HepG2 (cell line): ENCODE results near the gene VPS18. TPM values are rescaled to one million over a fixed set of nuclear protein-coding genes. Genes with fewer than 3 reads are reported as not detected.

Experiments used
- ELF3 ChIP-seq: IDR thresholded peaks from 2 replicates; pipeline ENCODE4 v1.6.1; 2016; ENCODE audit warnings: missing genetic modification reagents, missing compliant biosample characterization
- FLYWCH1 ChIP-seq: sonication (generic); formaldehyde crosslinking; IDR thresholded peaks from 2 replicates; pipeline ENCODE4 v1.8.1; 2023; ENCODE audit warnings: mild to moderate bottlenecking, missing genetic modification reagents
- HNF4G ChIP-seq, 2 experiments: sonication (generic) in 1 of 2; formaldehyde crosslinking in 1 of 2; IDR thresholded peaks; 2 replicates each; pipeline versions ENCODE4 v1.4.0 to v1.6.1; 2011 to 2020; ENCODE audit warnings: borderline replicate concordance in 2 of 2, low read depth in 2 of 2, mild to moderate bottlenecking in 2 of 2, low read length in 1 of 2, missing genetic modification reagents in 1 of 2, moderate library complexity in 1 of 2
- KAT8 ChIP-seq: IDR thresholded peaks from 2 replicates; pipeline ENCODE4 v1.6.1; 2016; ENCODE audit warnings: missing genetic modification reagents, missing compliant biosample characterization
- MIER3 ChIP-seq: IDR thresholded peaks from 2 replicates; pipeline ENCODE4 v1.6.1; 2016; ENCODE audit warnings: missing compliant biosample characterization, borderline replicate concordance
- NAIF1 ChIP-seq: sonication (generic); formaldehyde crosslinking; IDR thresholded peaks from 2 replicates; pipeline ENCODE4 v1.5.0; 2020; ENCODE audit warnings: mild to moderate bottlenecking, missing genetic modification reagents, borderline replicate concordance
- PTBP1 ChIP-seq: fragments of 200-400 bp; formaldehyde crosslinking; IDR thresholded peaks from 2 replicates; pipeline ENCODE4 v1.6.1; 2018; ENCODE audit warnings: low read length, low read depth; ENCODE audit not compliant: poor library complexity, severe bottlenecking
- RXRA ChIP-seq: sonication (generic); formaldehyde crosslinking; IDR thresholded peaks from 2 replicates; pipeline ENCODE4 v1.5.1; 2020; ENCODE audit warnings: missing genetic modification reagents
- SAP130 ChIP-seq: IDR thresholded peaks from 2 replicates; pipeline ENCODE4 v1.6.1; 2016; ENCODE audit warnings: low read depth
- ZNF788 ChIP-seq: sonication (generic); formaldehyde crosslinking; IDR thresholded peaks from 2 replicates; pipeline ENCODE4 v1.5.0; 2020; ENCODE audit warnings: mild to moderate bottlenecking, missing genetic modification reagents, borderline replicate concordance
- polyA plus RNA-seq, 8 experiments: library from polyadenylated mRNA; depleted of rRNA in 3 of 8; stranded (reverse) in 7 of 8; unstranded in 1 of 8; fragments of >200 nt; fragmentation: Illumina TruSeq in 4 of 8; extraction: Trizol in 4 of 8; gene quantifications; 2 replicates each; pipeline versions ENCODE4 v1.2.1 to v1.2.3, GENCODE V29; 2011 to 2016; ENCODE audit warnings: low read depth in 4 of 8, missing spikeins in 1 of 8, mixed read lengths in 1 of 8; ENCODE audit not compliant: insufficient read depth in 1 of 8
- total RNA-seq, 5 experiments: library from RNA; depleted of rRNA; stranded (reverse); fragments of >200 nt; fragmentation: Illumina TruSeq; extraction: Trizol; gene quantifications; 2 replicates each; pipeline ENCODE4 v1.2.3, GENCODE V29; 2016; ENCODE audit warnings: low read depth in 1 of 5
- TF ChIP-seq, protein P1 (sequence below): IDR thresholded peaks from 2 replicates; pipeline ENCODE4 v1.6.1; 2016; ENCODE audit warnings: mild to moderate bottlenecking
- TF ChIP-seq, protein P2 (sequence below): sonication (generic); formaldehyde crosslinking; IDR thresholded peaks from 2 replicates; pipeline ENCODE4 v1.5.0; 2020; ENCODE audit warnings: mild to moderate bottlenecking, missing genetic modification reagents
- TF ChIP-seq, protein P3 (sequence below): sonication (generic); formaldehyde crosslinking; IDR thresholded peaks from 2 replicates; pipeline ENCODE4 v1.5.1; 2020; ENCODE audit warnings: mild to moderate bottlenecking, missing genetic modification reagents, moderate library complexity
- TF ChIP-seq, protein P4 (sequence below): sonication (generic); formaldehyde crosslinking; IDR thresholded peaks from 2 replicates; pipeline ENCODE4 v1.8.0; 2022; ENCODE audit warnings: missing genetic modification reagents, mild to moderate bottlenecking, moderate library complexity, borderline replicate concordance
- TF ChIP-seq, protein P5 (sequence below): sonication (generic); IDR thresholded peaks from 2 replicates; pipeline ENCODE4 v1.6.1; 2016; ENCODE audit warnings: low read depth, borderline replicate concordance

Gene VPS18
- total and polyA plus RNA-seq, 2 of the 13 experiments (the other 11 are each of a cell fraction or from before 2014, with no cell fraction given), result 5.8 to 17.0 TPM

DNA sequence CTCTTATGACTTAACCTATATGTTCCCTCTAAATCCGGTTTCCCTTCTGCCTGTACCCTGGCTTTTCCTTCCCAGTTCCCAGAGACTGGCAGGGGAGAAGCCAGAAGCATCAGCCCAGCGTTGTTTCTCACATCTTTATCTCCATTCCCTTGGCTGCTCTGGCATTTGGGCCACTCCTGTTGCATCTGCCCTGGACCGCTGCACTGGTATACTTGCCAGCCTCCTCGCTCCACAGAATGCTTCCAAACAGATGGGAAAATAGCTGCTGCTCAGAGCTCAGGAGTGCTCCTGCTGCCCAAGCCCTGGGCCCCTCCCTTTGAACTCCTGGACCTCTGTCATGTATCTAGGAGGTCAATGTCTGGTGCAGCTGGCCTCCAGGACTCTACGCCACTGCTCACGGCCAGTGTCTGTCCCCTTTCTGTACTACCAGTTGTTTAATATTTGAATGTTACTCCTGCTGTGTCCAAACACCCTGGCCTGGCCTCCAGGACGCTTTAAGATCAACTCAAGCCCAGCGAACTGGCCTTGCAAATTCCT, 43.6 kb upstream of the VPS18 start (continued):
- TF ChIP-seq, protein P1, sequence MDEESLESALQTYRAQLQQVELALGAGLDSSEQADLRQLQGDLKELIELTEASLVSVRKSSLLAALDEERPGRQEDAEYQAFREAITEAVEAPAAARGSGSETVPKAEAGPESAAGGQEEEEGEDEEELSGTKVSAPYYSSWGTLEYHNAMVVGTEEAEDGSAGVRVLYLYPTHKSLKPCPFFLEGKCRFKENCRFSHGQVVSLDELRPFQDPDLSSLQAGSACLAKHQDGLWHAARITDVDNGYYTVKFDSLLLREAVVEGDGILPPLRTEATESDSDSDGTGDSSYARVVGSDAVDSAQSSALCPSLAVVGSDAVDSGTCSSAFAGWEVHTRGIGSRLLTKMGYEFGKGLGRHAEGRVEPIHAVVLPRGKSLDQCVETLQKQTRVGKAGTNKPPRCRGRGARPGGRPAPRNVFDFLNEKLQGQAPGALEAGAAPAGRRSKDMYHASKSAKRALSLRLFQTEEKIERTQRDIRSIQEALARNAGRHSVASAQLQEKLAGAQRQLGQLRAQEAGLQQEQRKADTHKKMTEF (CRISPR knock-in tag), result 0 out of 2 replicates have a peak, but pooled peaks have one; percentile 14
- TF ChIP-seq NAIF1, result no peak
- no peak for TF ChIP-seq PTBP1
- TF ChIP-seq, protein P2, sequence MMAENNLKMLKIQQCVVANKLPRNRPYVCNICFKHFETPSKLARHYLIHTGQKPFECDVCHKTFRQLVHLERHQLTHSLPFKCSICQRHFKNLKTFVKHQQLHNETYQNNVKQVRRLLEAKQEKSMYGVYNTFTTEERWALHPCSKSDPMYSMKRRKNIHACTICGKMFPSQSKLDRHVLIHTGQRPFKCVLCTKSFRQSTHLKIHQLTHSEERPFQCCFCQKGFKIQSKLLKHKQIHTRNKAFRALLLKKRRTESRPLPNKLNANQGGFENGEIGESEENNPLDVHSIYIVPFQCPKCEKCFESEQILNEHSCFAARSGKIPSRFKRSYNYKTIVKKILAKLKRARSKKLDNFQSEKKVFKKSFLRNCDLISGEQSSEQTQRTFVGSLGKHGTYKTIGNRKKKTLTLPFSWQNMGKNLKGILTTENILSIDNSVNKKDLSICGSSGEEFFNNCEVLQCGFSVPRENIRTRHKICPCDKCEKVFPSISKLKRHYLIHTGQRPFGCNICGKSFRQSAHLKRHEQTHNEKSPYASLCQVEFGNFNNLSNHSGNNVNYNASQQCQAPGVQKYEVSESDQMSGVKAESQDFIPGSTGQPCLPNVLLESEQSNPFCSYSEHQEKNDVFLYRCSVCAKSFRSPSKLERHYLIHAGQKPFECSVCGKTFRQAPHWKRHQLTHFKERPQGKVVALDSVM (CRISPR knock-in tag), result peak; percentile 85
- TF ChIP-seq FLYWCH1 (CRISPR knock-in tag), result no peak
- TF ChIP-seq MIER3 (CRISPR knock-in tag), result no peak
- peak; percentile 59; the same call in 1 of the 2 replicates for TF ChIP-seq RXRA (CRISPR knock-in tag)
- 0 out of 2 replicates have a peak, but pooled peaks have one; percentile 15 for TF ChIP-seq ELF3 (CRISPR knock-in tag)
- 0 out of 2 replicates have a peak, but pooled peaks have one; percentile 32 for TF ChIP-seq ZNF788 (CRISPR knock-in tag)
- TF ChIP-seq, protein P3, sequence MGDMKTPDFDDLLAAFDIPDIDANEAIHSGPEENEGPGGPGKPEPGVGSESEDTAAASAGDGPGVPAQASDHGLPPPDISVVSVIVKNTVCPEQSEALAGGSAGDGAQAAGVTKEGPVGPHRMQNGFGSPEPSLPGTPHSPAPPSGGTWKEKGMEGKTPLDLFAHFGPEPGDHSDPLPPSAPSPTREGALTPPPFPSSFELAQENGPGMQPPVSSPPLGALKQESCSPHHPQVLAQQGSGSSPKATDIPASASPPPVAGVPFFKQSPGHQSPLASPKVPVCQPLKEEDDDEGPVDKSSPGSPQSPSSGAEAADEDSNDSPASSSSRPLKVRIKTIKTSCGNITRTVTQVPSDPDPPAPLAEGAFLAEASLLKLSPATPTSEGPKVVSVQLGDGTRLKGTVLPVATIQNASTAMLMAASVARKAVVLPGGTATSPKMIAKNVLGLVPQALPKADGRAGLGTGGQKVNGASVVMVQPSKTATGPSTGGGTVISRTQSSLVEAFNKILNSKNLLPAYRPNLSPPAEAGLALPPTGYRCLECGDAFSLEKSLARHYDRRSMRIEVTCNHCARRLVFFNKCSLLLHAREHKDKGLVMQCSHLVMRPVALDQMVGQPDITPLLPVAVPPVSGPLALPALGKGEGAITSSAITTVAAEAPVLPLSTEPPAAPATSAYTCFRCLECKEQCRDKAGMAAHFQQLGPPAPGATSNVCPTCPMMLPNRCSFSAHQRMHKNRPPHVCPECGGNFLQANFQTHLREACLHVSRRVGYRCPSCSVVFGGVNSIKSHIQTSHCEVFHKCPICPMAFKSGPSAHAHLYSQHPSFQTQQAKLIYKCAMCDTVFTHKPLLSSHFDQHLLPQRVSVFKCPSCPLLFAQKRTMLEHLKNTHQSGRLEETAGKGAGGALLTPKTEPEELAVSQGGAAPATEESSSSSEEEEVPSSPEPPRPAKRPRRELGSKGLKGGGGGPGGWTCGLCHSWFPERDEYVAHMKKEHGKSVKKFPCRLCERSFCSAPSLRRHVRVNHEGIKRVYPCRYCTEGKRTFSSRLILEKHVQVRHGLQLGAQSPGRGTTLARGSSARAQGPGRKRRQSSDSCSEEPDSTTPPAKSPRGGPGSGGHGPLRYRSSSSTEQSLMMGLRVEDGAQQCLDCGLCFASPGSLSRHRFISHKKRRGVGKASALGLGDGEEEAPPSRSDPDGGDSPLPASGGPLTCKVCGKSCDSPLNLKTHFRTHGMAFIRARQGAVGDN (CRISPR knock-in tag), result peak; percentile 34; the same call in 1 of the 2 replicates
- 0 out of 2 replicates have a peak, but pooled peaks have one; percentile 17 for TF ChIP-seq KAT8 (CRISPR knock-in tag)
- TF ChIP-seq, protein P4, sequence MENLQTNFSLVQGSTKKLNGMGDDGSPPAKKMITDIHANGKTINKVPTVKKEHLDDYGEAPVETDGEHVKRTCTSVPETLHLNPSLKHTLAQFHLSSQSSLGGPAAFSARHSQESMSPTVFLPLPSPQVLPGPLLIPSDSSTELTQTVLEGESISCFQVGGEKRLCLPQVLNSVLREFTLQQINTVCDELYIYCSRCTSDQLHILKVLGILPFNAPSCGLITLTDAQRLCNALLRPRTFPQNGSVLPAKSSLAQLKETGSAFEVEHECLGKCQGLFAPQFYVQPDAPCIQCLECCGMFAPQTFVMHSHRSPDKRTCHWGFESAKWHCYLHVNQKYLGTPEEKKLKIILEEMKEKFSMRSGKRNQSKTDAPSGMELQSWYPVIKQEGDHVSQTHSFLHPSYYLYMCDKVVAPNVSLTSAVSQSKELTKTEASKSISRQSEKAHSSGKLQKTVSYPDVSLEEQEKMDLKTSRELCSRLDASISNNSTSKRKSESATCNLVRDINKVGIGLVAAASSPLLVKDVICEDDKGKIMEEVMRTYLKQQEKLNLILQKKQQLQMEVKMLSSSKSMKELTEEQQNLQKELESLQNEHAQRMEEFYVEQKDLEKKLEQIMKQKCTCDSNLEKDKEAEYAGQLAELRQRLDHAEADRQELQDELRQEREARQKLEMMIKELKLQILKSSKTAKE (CRISPR knock-in tag), result peak; percentile 42; the same call in 1 of the 2 replicates
- TF ChIP-seq, protein P5, sequence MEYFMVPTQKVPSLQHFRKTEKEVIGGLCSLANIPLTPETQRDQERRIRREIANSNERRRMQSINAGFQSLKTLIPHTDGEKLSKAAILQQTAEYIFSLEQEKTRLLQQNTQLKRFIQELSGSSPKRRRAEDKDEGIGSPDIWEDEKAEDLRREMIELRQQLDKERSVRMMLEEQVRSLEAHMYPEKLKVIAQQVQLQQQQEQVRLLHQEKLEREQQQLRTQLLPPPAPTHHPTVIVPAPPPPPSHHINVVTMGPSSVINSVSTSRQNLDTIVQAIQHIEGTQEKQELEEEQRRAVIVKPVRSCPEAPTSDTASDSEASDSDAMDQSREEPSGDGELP, result peak; percentile 28; the same call in 1 of the 2 replicates
- TF ChIP-seq HNF4G (IDR thresholded peaks at IDR 0.05; ENCODE audit: borderline replicate concordance, low read depth, low read length), result peak; percentile 53; the same call in 1 of the 2 replicates
- no peak for TF ChIP-seq HNF4G (CRISPR knock-in tag; IDR thresholded peaks at IDR 0.05; ENCODE audit: borderline replicate concordance, low read depth)
- peak; percentile 39 for TF ChIP-seq SAP130 (CRISPR knock-in tag)
